HL-60 (cell line): ENCODE data around the gene QPRT.
A peak's percentile ranks its signal among the peaks of the same experiment; 100 is the strongest.

Experiments used
- DNase-seq, 2 experiments: peaks; one replicate each; pipeline ENCODE4 v3.0.0-alpha.2; 2010 to 2020; ENCODE audit warnings: low read depth in 1 of 2, low spot score in 1 of 2
- H3K27ac ChIP-seq: fragments of 250-450 bp; sonication (Bioruptor Pico); replicated peaks from 2 replicates; pipeline ENCODE4 v1.5.1; 2020; ENCODE audit warnings: mild to moderate bottlenecking, moderate library complexity
- H3K27me3 ChIP-seq: fragments of 250-450 bp; sonication (Bioruptor Pico); 2 replicates; pipeline ENCODE4 v1.5.1; 2021; ENCODE audit warnings: mild to moderate bottlenecking, moderate library complexity; ENCODE audit not compliant: insufficient read depth, poor library complexity, severe bottlenecking
- H3K4me3 ChIP-seq: replicated peaks from 2 replicates; pipeline ENCODE4 v1.5.1; 2011; ENCODE audit warnings: mild to moderate bottlenecking, control low read depth, low read length; ENCODE audit not compliant: insufficient read depth
- CTCF ChIP-seq: IDR thresholded peaks from one replicate; pipeline ENCODE4 v1.5.1; 2011; ENCODE audit warnings: low read length, control low read depth, inconsistent platforms; ENCODE audit not compliant: insufficient read depth
- GABPA ChIP-seq: IDR thresholded peaks from 2 replicates; pipeline ENCODE4 v1.6.1; 2012; ENCODE audit warnings: low read depth
- POLR2AphosphoS5 ChIP-seq: IDR thresholded peaks from 2 replicates; pipeline ENCODE4 v1.6.1; 2012; ENCODE audit warnings: low read depth
- REST ChIP-seq: IDR thresholded peaks from 2 replicates; pipeline ENCODE4 v1.6.1; 2012; ENCODE audit warnings: low read depth; ENCODE audit not compliant: insufficient replicate concordance
- SPI1 ChIP-seq: IDR thresholded peaks from 2 replicates; pipeline ENCODE4 v1.6.1; 2012; ENCODE audit warnings: low read depth, mild to moderate bottlenecking, borderline replicate concordance

The QPRT gene

GRCh38 chr16:29645694-29646187 is 33.2 kb upstream of the QPRT start:
- DNase-seq, result peak; percentile 91 to 94
- Histone ChIP-seq H3K27ac (peak overlapping the region; percentile 82), H3K27me3 (no peaks in the 10 kb centered on the region), H3K4me3 (no peak overlapping the region)
- no peak for TF ChIP-seq SPI1
- 0 out of 2 replicates have a peak, but pooled peaks have one; percentile 38 for TF ChIP-seq POLR2AphosphoS5

- no peak for DNase-seq
- no peak for TF ChIP-seq POLR2AphosphoS5
- TF ChIP-seq SPI1, result no peak
- no peak for TF ChIP-seq REST
- TF ChIP-seq CTCF, result no peak
- no peak for TF ChIP-seq GABPA
- H3K27me3 ChIP-seq, result no peaks in the 10 kb centered on the region
- H3K4me3 ChIP-seq, result no peak overlapping the region
- peak overlapping the region; percentile 82 for H3K27ac ChIP-seq
These were observed 32.0 kb upstream of the QPRT start for GRCh38 chr16:29646947-29647346.

GRCh38 chr16:29649588-29650494 is 29.1 kb upstream of the QPRT start:
- TF ChIP-seq REST (peak; percentile 21), SPI1 (peak; percentile 66; the same call in 1 of the 2 replicates), CTCF (no peak), POLR2AphosphoS5 (peak; percentile 22; the same call in 1 of the 2 replicates), GABPA (no peak)
- peak; percentile 66 to 73 for DNase-seq
- no peaks in the 10 kb centered on the region for H3K27me3 ChIP-seq
- H3K4me3 ChIP-seq, result peak overlapping the region; percentile 16
- peak overlapping the region; percentile 82 for H3K27ac ChIP-seq

GRCh38 chr16:29650771-29651170 is 28.2 kb upstream of the QPRT start:
- Histone ChIP-seq H3K4me3 (no peak overlapping the region), H3K27me3 (no peaks in the 10 kb centered on the region), H3K27ac (peak overlapping the region; percentile 82)
- TF ChIP-seq REST, result no peak
- no peak for TF ChIP-seq GABPA
- no peak for TF ChIP-seq CTCF
- no peak for TF ChIP-seq POLR2AphosphoS5
- TF ChIP-seq SPI1, result no peak
- no peak for DNase-seq
